Lower leg skin (tissue), 4 donors: ENCODE data around the gene SLC12A9. TPM values are rescaled to one million over a fixed set of nuclear protein-coding genes. Genes with fewer than 3 reads are reported as not detected.

Experiments
- DNase-seq, 2 donors: peaks; one replicate each; pipeline ENCODE4 v3.0.0-alpha.2; 2019; ENCODE audit warnings: low spot score in 2 of 2
- H3K4me3 ChIP-seq: fragments of 200-600 bp; sonication (generic); 2 replicates; pipeline ENCODE4 v1.5.1; 2017; ENCODE audit warnings: mild to moderate bottlenecking, low read depth; ENCODE audit not compliant: poor library complexity, severe bottlenecking
- CTCF ChIP-seq, 3 donors: fragments of 450-650 bp; IDR thresholded peaks; one replicate each; pipeline ENCODE4 v1.5.1; 2016; ENCODE audit warnings: antibody characterized with exemption in 3 of 3, mild to moderate bottlenecking in 3 of 3, moderate library complexity in 2 of 3
- POLR2A ChIP-seq, 2 donors: fragments of 450-650 bp; IDR thresholded peaks; one replicate each; pipeline ENCODE4 v1.6.1; 2016 to 2017; ENCODE audit warnings: antibody characterized with exemption in 2 of 2, mild to moderate bottlenecking in 1 of 2, moderate library complexity in 1 of 2
- WGBS, 2 donors: methylation state at CpG; one replicate each; pipeline ENCODE4 v1.1.5; 2018; 5-methylcytosine and 5-hydroxymethylcytosine counted together
- intact Hi-C: fragments of 100-400 bp; cut with DNase I; formaldehyde crosslinking; loops from one replicate; pipeline ENCODE4 v1.15.0; 2023; ENCODE audit warnings: low total_unique reads
- total RNA-seq, 4 donors: library from RNA; depleted of rRNA; stranded (reverse); fragments of >200 nt; gene quantifications; one replicate each; pipeline ENCODE4 v1.1.0, GENCODE V29; 2016

The SLC12A9 gene
- total RNA-seq, 4 donors from 2014 or later, result 14.0 to 32.9 (median 21.8) TPM

DNA sequence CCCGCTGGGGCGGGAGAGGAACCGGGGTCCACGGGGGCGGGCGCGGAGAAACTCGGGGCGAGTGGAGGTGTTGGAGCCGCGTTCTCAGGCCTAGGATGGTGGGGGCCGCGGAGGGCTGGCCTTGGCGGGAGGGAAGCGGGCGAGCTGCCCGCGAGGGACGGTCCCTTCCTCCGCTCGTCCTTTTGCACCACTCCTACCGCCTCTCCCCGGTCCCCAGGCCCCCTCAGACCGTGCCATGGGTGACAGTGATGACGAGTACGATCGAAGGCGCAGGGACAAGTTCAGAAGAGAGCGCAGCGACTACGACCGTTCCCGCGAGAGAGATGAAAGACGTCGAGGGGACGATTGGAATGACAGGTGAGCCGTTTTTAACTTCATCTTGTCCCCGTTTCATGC is 22.8 kb downstream of the SLC12A9 start:
- H3K4me3 ChIP-seq, result peak overlapping the region; percentile 96
- TF ChIP-seq POLR2A (IDR thresholded peaks at IDR 0.05), result no peak
- no peak for TF ChIP-seq CTCF (IDR thresholded peaks at IDR 0.05)
- intact Hi-C loops, result no loop called here
- WGBS, 2 donors, result 0% methylated on average over 29 to 32 of the region's 39 CpGs
- no peak for DNase-seq

- intact Hi-C loops, result no loop called here
- no peak overlapping the region for H3K4me3 ChIP-seq
- TF ChIP-seq CTCF (IDR thresholded peaks at IDR 0.05) (no peak), POLR2A (IDR thresholded peaks at IDR 0.05) (no peak)
- 63 to 73% methylated on average over 7 of the region's 7 CpGs for WGBS, 2 donors
- DNase-seq, result no peak
These were observed 25.5 kb downstream of the SLC12A9 start for GRCh38 chr7:100878013-100878412.

DNA sequence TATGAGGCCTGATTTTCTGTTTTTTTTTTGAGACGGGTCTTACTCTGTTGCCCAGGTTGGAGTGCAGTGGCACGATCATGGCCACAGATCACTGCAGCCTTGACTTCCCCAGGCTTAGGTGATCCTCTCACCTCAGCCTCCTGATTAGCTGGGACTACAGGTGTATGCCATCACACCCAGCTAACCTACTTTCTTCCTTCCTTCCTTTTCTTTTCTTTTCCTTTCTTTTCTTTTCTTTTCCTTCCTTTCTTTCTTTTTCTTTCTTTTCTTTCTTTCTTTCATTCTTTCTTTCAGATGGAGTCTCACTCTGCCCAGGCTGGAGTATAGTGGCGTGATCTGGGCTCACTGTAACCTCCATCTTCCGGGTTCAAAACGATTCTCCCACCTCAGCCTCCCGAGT is 26.2 kb downstream of the SLC12A9 start:
- DNase-seq, result no peak
- intact Hi-C loops, result no loop called here
- TF ChIP-seq CTCF (IDR thresholded peaks at IDR 0.05), result no peak
- no peak for TF ChIP-seq POLR2A (IDR thresholded peaks at IDR 0.05)
- H3K4me3 ChIP-seq, result no peak overlapping the region
- WGBS, 2 donors, result 80 to 89% methylated on average over 6 of the region's 6 CpGs

GRCh38 chr7:100879685-100880261 is 27.3 kb downstream of the SLC12A9 start:
- intact Hi-C loops, result no loop called here
- TF ChIP-seq CTCF (IDR thresholded peaks at IDR 0.05), result no peak
- TF ChIP-seq POLR2A (IDR thresholded peaks at IDR 0.05), result no peak
- H3K4me3 ChIP-seq, result no peak overlapping the region
- 79 to 82% methylated on average over 11 of the region's 11 CpGs for WGBS, 2 donors
- no peak for DNase-seq

DNA sequence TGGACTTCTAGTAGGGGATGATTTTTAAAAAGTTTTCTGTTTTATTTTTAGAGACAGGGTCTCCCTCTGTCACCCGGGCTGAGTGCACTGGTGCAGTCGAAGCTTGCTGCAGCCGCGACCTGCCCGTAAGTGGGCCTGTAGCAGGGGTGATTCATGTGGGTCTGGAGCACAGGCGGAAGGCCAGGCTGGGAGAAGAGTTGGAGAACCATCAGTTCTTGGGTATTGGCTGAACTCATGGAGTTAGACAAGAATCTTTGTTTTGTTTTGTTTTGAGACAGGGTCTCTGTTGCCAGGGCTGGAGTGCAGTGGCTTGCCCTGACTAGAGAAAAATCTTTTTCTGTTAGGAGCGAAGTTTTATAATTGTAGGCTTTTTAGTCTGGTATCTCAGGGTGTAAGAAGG is 28.1 kb downstream of the SLC12A9 start:
- WGBS, 2 donors, result 85 to 89% methylated on average over 7 of the region's 7 CpGs
- no peak overlapping the region for H3K4me3 ChIP-seq
- no peak for TF ChIP-seq POLR2A (IDR thresholded peaks at IDR 0.05)
- TF ChIP-seq CTCF (IDR thresholded peaks at IDR 0.05), result no peak
- no peak for DNase-seq
- intact Hi-C loops, result no loop called here

DNA sequence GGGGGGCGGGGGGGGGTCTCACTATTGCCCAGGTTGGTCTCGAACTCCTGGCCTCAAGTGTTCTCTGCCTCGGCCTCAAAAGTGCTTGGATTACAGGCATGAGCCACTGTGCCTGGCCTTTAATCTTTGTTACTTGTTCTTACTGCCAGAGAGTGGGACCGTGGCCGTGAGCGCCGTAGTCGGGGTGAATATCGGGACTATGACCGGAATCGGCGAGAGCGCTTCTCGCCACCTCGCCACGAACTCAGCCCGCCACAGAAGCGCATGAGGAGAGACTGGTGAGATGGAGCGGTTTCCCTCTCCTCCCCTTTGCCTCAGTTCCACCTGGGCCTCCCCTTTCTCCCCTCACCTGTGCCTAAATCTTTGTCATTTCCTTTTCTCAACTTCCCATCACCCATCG is 28.6 kb downstream of the SLC12A9 start:
- 95 to 96% methylated on average over 20 of the region's 20 CpGs for WGBS, 2 donors
- DNase-seq, result no peak
- no peak overlapping the region for H3K4me3 ChIP-seq
- TF ChIP-seq POLR2A (IDR thresholded peaks at IDR 0.05) (no peak), CTCF (IDR thresholded peaks at IDR 0.05) (no peak)
- intact Hi-C loops, result no loop called here
